Panc1 (cell line): Measurements from ENCODE around the gene ASXL2.

ENCODE experiments used
- POLR2AphosphoS5 ChIP-seq: IDR thresholded peaks from 2 replicates; pipeline ENCODE4 v1.6.1; 2012; ENCODE audit warnings: mild to moderate bottlenecking, low read depth, low read length, moderate library complexity
- SIN3A ChIP-seq: IDR thresholded peaks from 2 replicates; pipeline ENCODE4 v1.6.1; 2012; ENCODE audit warnings: low read depth, mild to moderate bottlenecking, low read length, moderate library complexity, borderline replicate concordance; ENCODE audit not compliant: insufficient read depth
- TCF7L2 ChIP-seq: IDR thresholded peaks from 2 replicates; pipeline ENCODE4 v1.6.1; 2011; ENCODE audit warnings: mild to moderate bottlenecking, low read depth, low read length, inconsistent platforms
- TF ChIP-seq, protein P1 (sequence below): fragments of 450-650 bp; IDR thresholded peaks from 2 replicates; pipeline ENCODE4 v1.5.1; 2017; ENCODE audit warnings: mild to moderate bottlenecking
- TF ChIP-seq, protein P2 (sequence below), 2 experiments: IDR thresholded peaks; 2 replicates each; pipeline ENCODE4 v1.6.1; 2011 to 2012; ENCODE audit warnings: low read depth in 2 of 2, control low read depth in 1 of 2, low read length in 1 of 2, mild to moderate bottlenecking in 1 of 2, moderate library complexity in 1 of 2; ENCODE audit not compliant: insufficient read depth in 1 of 2

DNA sequence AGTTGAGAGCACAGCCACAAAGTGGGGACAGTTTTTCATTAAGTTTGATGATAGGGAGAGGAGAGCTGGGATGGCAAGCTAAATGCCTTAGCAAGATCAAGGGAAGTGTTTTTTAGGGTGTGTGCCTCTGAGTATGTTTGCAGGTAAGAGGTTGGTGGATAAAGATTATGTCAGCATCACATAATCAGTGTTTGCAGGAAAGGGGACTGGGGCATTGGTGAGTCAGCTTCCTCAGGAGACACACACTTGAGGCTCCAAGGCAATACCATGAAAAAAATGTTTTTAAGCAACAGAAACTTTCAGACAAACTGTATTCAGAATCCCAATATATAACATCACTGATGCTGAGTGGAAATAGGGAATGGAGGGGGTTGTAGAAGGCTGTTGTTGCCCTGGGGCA lies 179.5 kb downstream of the ASXL2 start:
- TF ChIP-seq, protein P1, sequence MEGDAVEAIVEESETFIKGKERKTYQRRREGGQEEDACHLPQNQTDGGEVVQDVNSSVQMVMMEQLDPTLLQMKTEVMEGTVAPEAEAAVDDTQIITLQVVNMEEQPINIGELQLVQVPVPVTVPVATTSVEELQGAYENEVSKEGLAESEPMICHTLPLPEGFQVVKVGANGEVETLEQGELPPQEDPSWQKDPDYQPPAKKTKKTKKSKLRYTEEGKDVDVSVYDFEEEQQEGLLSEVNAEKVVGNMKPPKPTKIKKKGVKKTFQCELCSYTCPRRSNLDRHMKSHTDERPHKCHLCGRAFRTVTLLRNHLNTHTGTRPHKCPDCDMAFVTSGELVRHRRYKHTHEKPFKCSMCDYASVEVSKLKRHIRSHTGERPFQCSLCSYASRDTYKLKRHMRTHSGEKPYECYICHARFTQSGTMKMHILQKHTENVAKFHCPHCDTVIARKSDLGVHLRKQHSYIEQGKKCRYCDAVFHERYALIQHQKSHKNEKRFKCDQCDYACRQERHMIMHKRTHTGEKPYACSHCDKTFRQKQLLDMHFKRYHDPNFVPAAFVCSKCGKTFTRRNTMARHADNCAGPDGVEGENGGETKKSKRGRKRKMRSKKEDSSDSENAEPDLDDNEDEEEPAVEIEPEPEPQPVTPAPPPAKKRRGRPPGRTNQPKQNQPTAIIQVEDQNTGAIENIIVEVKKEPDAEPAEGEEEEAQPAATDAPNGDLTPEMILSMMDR, result no peak
- TF ChIP-seq POLR2AphosphoS5 (no peak), SIN3A (no peak), TCF7L2 (no peak)
- TF ChIP-seq, protein P2, sequence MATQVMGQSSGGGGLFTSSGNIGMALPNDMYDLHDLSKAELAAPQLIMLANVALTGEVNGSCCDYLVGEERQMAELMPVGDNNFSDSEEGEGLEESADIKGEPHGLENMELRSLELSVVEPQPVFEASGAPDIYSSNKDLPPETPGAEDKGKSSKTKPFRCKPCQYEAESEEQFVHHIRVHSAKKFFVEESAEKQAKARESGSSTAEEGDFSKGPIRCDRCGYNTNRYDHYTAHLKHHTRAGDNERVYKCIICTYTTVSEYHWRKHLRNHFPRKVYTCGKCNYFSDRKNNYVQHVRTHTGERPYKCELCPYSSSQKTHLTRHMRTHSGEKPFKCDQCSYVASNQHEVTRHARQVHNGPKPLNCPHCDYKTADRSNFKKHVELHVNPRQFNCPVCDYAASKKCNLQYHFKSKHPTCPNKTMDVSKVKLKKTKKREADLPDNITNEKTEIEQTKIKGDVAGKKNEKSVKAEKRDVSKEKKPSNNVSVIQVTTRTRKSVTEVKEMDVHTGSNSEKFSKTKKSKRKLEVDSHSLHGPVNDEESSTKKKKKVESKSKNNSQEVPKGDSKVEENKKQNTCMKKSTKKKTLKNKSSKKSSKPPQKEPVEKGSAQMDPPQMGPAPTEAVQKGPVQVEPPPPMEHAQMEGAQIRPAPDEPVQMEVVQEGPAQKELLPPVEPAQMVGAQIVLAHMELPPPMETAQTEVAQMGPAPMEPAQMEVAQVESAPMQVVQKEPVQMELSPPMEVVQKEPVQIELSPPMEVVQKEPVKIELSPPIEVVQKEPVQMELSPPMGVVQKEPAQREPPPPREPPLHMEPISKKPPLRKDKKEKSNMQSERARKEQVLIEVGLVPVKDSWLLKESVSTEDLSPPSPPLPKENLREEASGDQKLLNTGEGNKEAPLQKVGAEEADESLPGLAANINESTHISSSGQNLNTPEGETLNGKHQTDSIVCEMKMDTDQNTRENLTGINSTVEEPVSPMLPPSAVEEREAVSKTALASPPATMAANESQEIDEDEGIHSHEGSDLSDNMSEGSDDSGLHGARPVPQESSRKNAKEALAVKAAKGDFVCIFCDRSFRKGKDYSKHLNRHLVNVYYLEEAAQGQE (IDR thresholded peaks at IDR 0.05; ENCODE audit: insufficient read depth in 1 of 2, low read depth in 2 of 2, low read length in 1 of 2), result no peak
